HepG2 (cell line): ENCODE data around the gene CFAP54. TPM values are rescaled to one million over a fixed set of nuclear protein-coding genes. Genes with fewer than 3 reads are reported as not detected.

Source experiments
- ATF1 ChIP-seq: IDR thresholded peaks from 2 replicates; pipeline ENCODE4 v1.6.1; 2016; ENCODE audit warnings: mild to moderate bottlenecking, control low read depth
- ATF5 ChIP-seq: sonication (generic); formaldehyde crosslinking; IDR thresholded peaks from 2 replicates; pipeline ENCODE4 v1.4.0; 2020; ENCODE audit warnings: mild to moderate bottlenecking, low read depth, missing genetic modification reagents
- BCL6 ChIP-seq: IDR thresholded peaks from 2 replicates; pipeline ENCODE4 v1.6.1; 2016; ENCODE audit warnings: missing genetic modification reagents, missing compliant biosample characterization
- FOXA1 ChIP-seq, 2 experiments: fragments of 450-650 bp in 1 of 2; sonication (generic) in 1 of 2; formaldehyde crosslinking in 1 of 2; IDR thresholded peaks; 2 replicates each; pipeline versions ENCODE4 v1.4.0 to v1.6.1; 2016 to 2020; ENCODE audit warnings: missing genetic modification reagents in 1 of 2
- FOXA3 ChIP-seq: IDR thresholded peaks from 2 replicates; pipeline ENCODE4 v1.6.1; 2016; ENCODE audit warnings: missing genetic modification reagents, missing compliant biosample characterization
- HMG20A ChIP-seq: IDR thresholded peaks from 2 replicates; pipeline ENCODE4 v1.6.1; 2016; ENCODE audit warnings: borderline replicate concordance
- MLLT10 ChIP-seq: sonication (generic); formaldehyde crosslinking; IDR thresholded peaks from 2 replicates; pipeline ENCODE4 v1.4.0; 2020; ENCODE audit warnings: missing genetic modification reagents
- NFE2L1 ChIP-seq: sonication (generic); formaldehyde crosslinking; IDR thresholded peaks from 2 replicates; pipeline ENCODE4 v1.4.0; 2020; ENCODE audit warnings: missing genetic modification reagents, mild to moderate bottlenecking, borderline replicate concordance
- NR2F2 ChIP-seq: IDR thresholded peaks from 2 replicates; pipeline ENCODE4 v1.6.1; 2012; ENCODE audit warnings: low read depth, inconsistent platforms, borderline replicate concordance
- SAP130 ChIP-seq: IDR thresholded peaks from 2 replicates; pipeline ENCODE4 v1.6.1; 2016; ENCODE audit warnings: low read depth
- SOX6 ChIP-seq, 2 experiments: fragments of 450-650 bp in 1 of 2; sonication (generic) in 1 of 2; formaldehyde crosslinking in 1 of 2; IDR thresholded peaks; 2 replicates each; pipeline versions ENCODE4 v1.4.0 to v1.6.1; 2017 to 2020; ENCODE audit warnings: antibody characterized with exemption in 1 of 2, mild to moderate bottlenecking in 1 of 2, missing genetic modification reagents in 1 of 2
- TBX3 ChIP-seq: fragments of 450-650 bp; IDR thresholded peaks from 2 replicates; pipeline ENCODE4 v1.6.1; 2017; ENCODE audit warnings: antibody characterized with exemption, mild to moderate bottlenecking, inconsistent platforms, borderline replicate concordance
- TCF7 ChIP-seq: sonication (generic); IDR thresholded peaks from 2 replicates; pipeline ENCODE4 v1.6.1; 2016; ENCODE audit warnings: antibody characterized with exemption, low read depth
- TCF7L2 ChIP-seq: IDR thresholded peaks from 2 replicates; pipeline ENCODE4 v1.6.1; 2011; ENCODE audit warnings: mild to moderate bottlenecking, low read depth, low read length, moderate library complexity
- TIGD3 ChIP-seq: sonication (generic); formaldehyde crosslinking; IDR thresholded peaks from 2 replicates; pipeline ENCODE4 v1.5.1; 2020; ENCODE audit warnings: mild to moderate bottlenecking, missing genetic modification reagents, borderline replicate concordance
- ZFX ChIP-seq: sonication (generic); formaldehyde crosslinking; IDR thresholded peaks from 2 replicates; pipeline ENCODE4 v1.4.0; 2020; ENCODE audit warnings: mild to moderate bottlenecking, low read depth, missing genetic modification reagents, moderate library complexity
- ZNF609 ChIP-seq: sonication (generic); formaldehyde crosslinking; IDR thresholded peaks from 2 replicates; pipeline ENCODE4 v1.4.0; 2020; ENCODE audit warnings: mild to moderate bottlenecking, missing genetic modification reagents, borderline replicate concordance
- ZNF772 ChIP-seq: sonication (generic); formaldehyde crosslinking; IDR thresholded peaks from 2 replicates; pipeline ENCODE4 v1.5.0; 2020; ENCODE audit warnings: mild to moderate bottlenecking, missing genetic modification reagents
- polyA plus RNA-seq, 8 experiments: library from polyadenylated mRNA; depleted of rRNA in 3 of 8; stranded (reverse) in 7 of 8; unstranded in 1 of 8; fragments of >200 nt; fragmentation: Illumina TruSeq in 4 of 8; extraction: Trizol in 4 of 8; gene quantifications; 2 replicates each; pipeline versions ENCODE4 v1.2.1 to v1.2.3, GENCODE V29; 2011 to 2016; ENCODE audit warnings: low read depth in 4 of 8, missing spikeins in 1 of 8, mixed read lengths in 1 of 8; ENCODE audit not compliant: insufficient read depth in 1 of 8
- total RNA-seq, 5 experiments: library from RNA; depleted of rRNA; stranded (reverse); fragments of >200 nt; fragmentation: Illumina TruSeq; extraction: Trizol; gene quantifications; 2 replicates each; pipeline ENCODE4 v1.2.3, GENCODE V29; 2016; ENCODE audit warnings: low read depth in 1 of 5
- TF ChIP-seq, protein P1 (sequence below): sonication (generic); formaldehyde crosslinking; IDR thresholded peaks from 2 replicates; pipeline ENCODE4 v1.5.0; 2020; ENCODE audit warnings: missing genetic modification reagents
- TF ChIP-seq, protein P2 (sequence below): sonication (generic); formaldehyde crosslinking; IDR thresholded peaks from 2 replicates; pipeline ENCODE4 v1.5.1; 2020; ENCODE audit warnings: missing genetic modification reagents, mild to moderate bottlenecking, borderline replicate concordance

Gene CFAP54
- total and polyA plus RNA-seq, 2 of the 13 experiments (the other 11 are each of a cell fraction or from before 2014, with no cell fraction given): not detected

DNA sequence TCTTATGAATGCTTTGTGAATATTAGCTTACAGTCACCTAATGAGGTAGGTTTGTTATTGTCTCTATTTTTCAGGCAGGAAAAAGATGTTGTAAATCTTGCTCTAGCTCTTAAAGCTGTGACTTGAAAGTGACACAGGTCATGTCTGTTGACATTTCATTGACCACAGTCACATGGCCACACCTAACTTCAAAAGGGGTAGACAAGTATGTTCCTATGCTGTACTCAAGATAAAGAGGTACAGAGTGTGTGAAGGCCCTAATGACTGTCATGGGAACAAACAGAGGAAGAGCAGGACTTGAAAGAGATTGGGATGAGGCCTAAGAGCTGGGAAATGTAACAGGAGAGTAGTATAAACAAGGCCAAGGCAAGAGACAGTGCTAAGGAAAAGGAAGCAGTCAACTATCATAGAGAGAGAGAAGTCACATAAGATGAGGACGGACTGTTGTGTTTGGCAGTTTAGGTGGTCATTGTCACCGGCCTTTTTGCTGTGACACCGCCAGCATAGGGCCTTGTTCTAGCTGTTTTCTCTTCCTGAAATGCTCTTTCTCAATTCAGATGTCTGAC is 181.0 kb downstream of the CFAP54 start (continued):
- peak; percentile 58; the same call in 1 of the 2 replicates for TF ChIP-seq ZNF609 (CRISPR knock-in tag)
- no peak for TF ChIP-seq MLLT10 (CRISPR knock-in tag)
- TF ChIP-seq BCL6 (CRISPR knock-in tag): 0 out of 2 replicates have a peak, but pooled peaks have one; percentile 10
- TF ChIP-seq, protein P1, sequence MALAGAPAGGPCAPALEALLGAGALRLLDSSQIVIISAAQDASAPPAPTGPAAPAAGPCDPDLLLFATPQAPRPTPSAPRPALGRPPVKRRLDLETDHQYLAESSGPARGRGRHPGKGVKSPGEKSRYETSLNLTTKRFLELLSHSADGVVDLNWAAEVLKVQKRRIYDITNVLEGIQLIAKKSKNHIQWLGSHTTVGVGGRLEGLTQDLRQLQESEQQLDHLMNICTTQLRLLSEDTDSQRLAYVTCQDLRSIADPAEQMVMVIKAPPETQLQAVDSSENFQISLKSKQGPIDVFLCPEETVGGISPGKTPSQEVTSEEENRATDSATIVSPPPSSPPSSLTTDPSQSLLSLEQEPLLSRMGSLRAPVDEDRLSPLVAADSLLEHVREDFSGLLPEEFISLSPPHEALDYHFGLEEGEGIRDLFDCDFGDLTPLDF (CRISPR knock-in tag): no peak
- TF ChIP-seq ZNF772: no peak
- peak; percentile 79 for TF ChIP-seq NR2F2
- peak; percentile 48; the same call in 1 of the 2 replicates for TF ChIP-seq HMG20A (CRISPR knock-in tag)
- no peak for TF ChIP-seq SOX6 (IDR thresholded peaks at IDR 0.05)
- peak; percentile 35; the same call in 1 of the 2 replicates for TF ChIP-seq SOX6 (CRISPR knock-in tag; IDR thresholded peaks at IDR 0.05)
- 0 out of 2 replicates have a peak, but pooled peaks have one; percentile 20 for TF ChIP-seq ATF1 (CRISPR knock-in tag)
- peak; percentile 43 for TF ChIP-seq FOXA3 (CRISPR knock-in tag)
- no peak for TF ChIP-seq NFE2L1
- peak; percentile 70; the same call in 1 of the 2 replicates for TF ChIP-seq TBX3
- peak; percentile 15; the same call in 1 of the 2 replicates for TF ChIP-seq TCF7L2
- peak; percentile 25; the same call in 1 of the 2 replicates for TF ChIP-seq ZFX (CRISPR knock-in tag)
- TF ChIP-seq FOXA1 (IDR thresholded peaks at IDR 0.05): no peak
- TF ChIP-seq FOXA1 (CRISPR knock-in tag; IDR thresholded peaks at IDR 0.05): peak; percentile 60
- peak; percentile 89 for TF ChIP-seq TCF7
- TF ChIP-seq ATF5 (CRISPR knock-in tag): no peak
- 0 out of 2 replicates have a peak, but pooled peaks have one; percentile 12 for TF ChIP-seq SAP130 (CRISPR knock-in tag)
- TF ChIP-seq TIGD3 (CRISPR knock-in tag): no peak
- TF ChIP-seq, protein P2, sequence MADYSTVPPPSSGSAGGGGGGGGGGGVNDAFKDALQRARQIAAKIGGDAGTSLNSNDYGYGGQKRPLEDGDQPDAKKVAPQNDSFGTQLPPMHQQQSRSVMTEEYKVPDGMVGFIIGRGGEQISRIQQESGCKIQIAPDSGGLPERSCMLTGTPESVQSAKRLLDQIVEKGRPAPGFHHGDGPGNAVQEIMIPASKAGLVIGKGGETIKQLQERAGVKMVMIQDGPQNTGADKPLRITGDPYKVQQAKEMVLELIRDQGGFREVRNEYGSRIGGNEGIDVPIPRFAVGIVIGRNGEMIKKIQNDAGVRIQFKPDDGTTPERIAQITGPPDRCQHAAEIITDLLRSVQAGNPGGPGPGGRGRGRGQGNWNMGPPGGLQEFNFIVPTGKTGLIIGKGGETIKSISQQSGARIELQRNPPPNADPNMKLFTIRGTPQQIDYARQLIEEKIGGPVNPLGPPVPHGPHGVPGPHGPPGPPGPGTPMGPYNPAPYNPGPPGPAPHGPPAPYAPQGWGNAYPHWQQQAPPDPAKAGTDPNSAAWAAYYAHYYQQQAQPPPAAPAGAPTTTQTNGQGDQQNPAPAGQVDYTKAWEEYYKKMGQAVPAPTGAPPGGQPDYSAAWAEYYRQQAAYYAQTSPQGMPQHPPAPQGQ (CRISPR knock-in tag): no peak
